Cardiac muscle cell (in vitro differentiated cells and primary cell): Measurements from ENCODE around the gene NDP. TPM values are rescaled to one million over a fixed set of nuclear protein-coding genes. Genes with fewer than 3 reads are reported as not detected.

Experiments
- DNase-seq, 2 donors: peaks; one replicate each; pipeline versions ENCODE4 v3.0.0 to v3.0.0-alpha.2; 2010 to 2017; ENCODE audit warnings: low read depth in 1 of 2, low spot score in 1 of 2
- H3K27ac ChIP-seq: fragments of 200-600 bp; sonication (generic); 2 replicates; pipeline ENCODE4 v1.5.1; 2016
- H3K27me3 ChIP-seq: fragments of 200-600 bp; sonication (generic); 2 replicates; pipeline ENCODE4 v1.6.0; 2016; ENCODE audit warnings: control low read depth
- H3K36me3 ChIP-seq: fragments of 200-600 bp; sonication (generic); 2 replicates; pipeline ENCODE4 v1.5.1; 2016; ENCODE audit warnings: control low read depth
- H3K4me1 ChIP-seq: fragments of 200-600 bp; sonication (generic); 2 replicates; pipeline ENCODE4 v1.8.1; 2017; ENCODE audit warnings: low read depth, mild to moderate bottlenecking, mixed run types
- H3K4me3 ChIP-seq: fragments of 200-600 bp; sonication (generic); 2 replicates; pipeline ENCODE4 v1.5.1; 2016; ENCODE audit warnings: mild to moderate bottlenecking
- H3K9me3 ChIP-seq: fragments of 200-600 bp; sonication (generic); 2 replicates; pipeline ENCODE4 v1.5.1; 2017; ENCODE audit warnings: low read depth, mild to moderate bottlenecking, control low read depth
- CTCF ChIP-seq: IDR thresholded peaks from 2 replicates; pipeline ENCODE4 v1.5.1; 2012; ENCODE audit warnings: low read depth, mild to moderate bottlenecking, low read length
- polyA plus RNA-seq: library from polyadenylated mRNA; unstranded; fragments of >200 nt; fragmentation: Nextera tagmentation; extraction: Ambion mirVana; gene quantifications from 2 replicates; pipeline ENCODE4 v1.2.1, GENCODE V29; 2016
- total RNA-seq: library from RNA; depleted of rRNA; stranded (reverse); fragments of >200 nt; gene quantifications from 2 replicates; pipeline ENCODE4 v1.2.3, GENCODE V29; 2016

NDP gene
- total and polyA plus RNA-seq, 2 experiments from 2014 or later, result not detected

GRCh38 chrX:43971966-43972961 lies 926 bp downstream of the NDP start:
- Histone ChIP-seq H3K9me3 (no peaks in the 10 kb centered on the region), H3K36me3 (no peaks in the 10 kb centered on the region), H3K4me1 (no peaks in the 10 kb centered on the region), H3K27me3 (peaks cover 9% of the 10 kb centered on the region), H3K4me3 (no peak overlapping the region), H3K27ac (no peak overlapping the region)
- no peak for TF ChIP-seq CTCF
- DNase-seq, result no peak

GRCh38 chrX:43970528-43970927 lies 2.7 kb downstream of the NDP start:
- no peak overlapping the region for H3K27ac ChIP-seq
- H3K4me3 ChIP-seq, result no peak overlapping the region
- H3K36me3 ChIP-seq, result no peaks in the 10 kb centered on the region
- no peaks in the 10 kb centered on the region for H3K4me1 ChIP-seq
- H3K9me3 ChIP-seq, result no peaks in the 10 kb centered on the region
- DNase-seq, result no peak
- H3K27me3 ChIP-seq, result peaks cover 9% of the 10 kb centered on the region
- TF ChIP-seq CTCF, result no peak

GRCh38 chrX:43969504-43970501 lies 3.4 kb downstream of the NDP start:
- no peak overlapping the region for H3K27ac ChIP-seq
- H3K27me3 ChIP-seq, result peaks cover 9% of the 10 kb centered on the region
- H3K4me1 ChIP-seq, result no peaks in the 10 kb centered on the region
- no peak overlapping the region for H3K4me3 ChIP-seq
- no peaks in the 10 kb centered on the region for H3K9me3 ChIP-seq
- H3K36me3 ChIP-seq, result no peaks in the 10 kb centered on the region
- DNase-seq, result peak in 1 of 2 donors; percentile 50
- TF ChIP-seq CTCF, result no peak

- no peak for TF ChIP-seq CTCF
- Histone ChIP-seq H3K4me1 (no peaks in the 10 kb centered on the region), H3K27me3 (peaks cover 9% of the 10 kb centered on the region), H3K9me3 (no peaks in the 10 kb centered on the region), H3K36me3 (no peaks in the 10 kb centered on the region), H3K27ac (no peak overlapping the region), H3K4me3 (no peak overlapping the region)
- DNase-seq, result no peak
Measured at GRCh38 chrX:43968359-43968781, 4.8 kb downstream of the NDP start.

GRCh38 chrX:43964936-43965335 lies 8.3 kb downstream of the NDP start:
- no peaks in the 10 kb centered on the region for H3K36me3 ChIP-seq
- no peaks in the 10 kb centered on the region for H3K4me1 ChIP-seq
- H3K27me3 ChIP-seq, result no peaks in the 10 kb centered on the region
- no peak overlapping the region for H3K4me3 ChIP-seq
- no peak overlapping the region for H3K27ac ChIP-seq
- no peaks in the 10 kb centered on the region for H3K9me3 ChIP-seq
- TF ChIP-seq CTCF, result no peak
- DNase-seq, result no peak
